Caco-2 (cell line): ENCODE results near the gene APLF. TPM values are rescaled to one million over a fixed set of nuclear protein-coding genes. Genes with fewer than 3 reads are reported as not detected.

Experiments used
- BruUV-seq: library from RNA; stranded (reverse); fragments of 400-500 nt; replicated peaks from 2 replicates; lab custom pipeline; 2021; lab: Mats Ljungman, UMichigan
- CTCF ChIA-PET: fragments of 300-600 bp; sonication (Branson Sonifier 250); formaldehyde crosslinking; loops from one replicate; lab custom pipeline; 2022; ENCODE audit warnings: antibody characterized with exemption; lab: Charles Lee
- POLR2A ChIA-PET: fragments of 300-600 bp; sonication (Branson Sonifier 250); formaldehyde crosslinking; loops from one replicate; lab custom pipeline; 2022; ENCODE audit warnings: antibody characterized with exemption; lab: Charles Lee
- DNase-seq, 2 experiments: peaks; one replicate each; pipeline versions ENCODE4 v3.0.0 to v3.0.0-alpha.2; 2020 to 2022
- H3K27me3 ChIP-seq: replicated peaks from 2 replicates; pipeline ENCODE4 v1.6.0; 2011; ENCODE audit warnings: low read length; ENCODE audit not compliant: control insufficient read depth, insufficient read depth
- H3K36me3 ChIP-seq: 2 replicates; pipeline ENCODE4 v1.5.1; 2011; ENCODE audit warnings: low read length; ENCODE audit not compliant: control insufficient read depth, insufficient read depth
- H3K4me1 ChIP-seq: fragments of 250-450 bp; sonication (Bioruptor Pico); 2 replicates; pipeline ENCODE4 v1.5.1; 2020; ENCODE audit warnings: mild to moderate bottlenecking
- H3K4me3 ChIP-seq: 2 replicates; pipeline ENCODE4 v1.5.1; 2011; ENCODE audit warnings: low read depth, mild to moderate bottlenecking, control low read depth, low read length
- H3K9me3 ChIP-seq: fragments of 250-450 bp; sonication (Bioruptor Pico); 2 replicates; pipeline ENCODE4 v1.5.1; 2020; ENCODE audit warnings: mild to moderate bottlenecking, moderate library complexity
- H3K27ac Mint-ChIP-seq: one replicate; pipeline ENCODE4 v1.8.0; 2022; ENCODE audit warnings: mixed read lengths; ENCODE audit not compliant: unreplicated experiment
- H3K27me3 Mint-ChIP-seq: one replicate; pipeline ENCODE4 v1.8.0; 2022; ENCODE audit warnings: mixed read lengths; ENCODE audit not compliant: insufficient read depth, unreplicated experiment
- H3K36me3 Mint-ChIP-seq: one replicate; pipeline ENCODE4 v1.8.0; 2022; ENCODE audit warnings: mild to moderate bottlenecking, mixed read lengths; ENCODE audit not compliant: insufficient read depth, unreplicated experiment
- H3K4me1 Mint-ChIP-seq: one replicate; pipeline ENCODE4 v1.8.0; 2022; ENCODE audit warnings: low read depth, mixed read lengths; ENCODE audit not compliant: unreplicated experiment
- H3K4me3 Mint-ChIP-seq: one replicate; pipeline ENCODE4 v1.8.0; 2022; ENCODE audit warnings: mild to moderate bottlenecking, moderate library complexity, mixed read lengths; ENCODE audit not compliant: unreplicated experiment
- H3K9me3 Mint-ChIP-seq: one replicate; pipeline ENCODE4 v1.8.0; 2022; ENCODE audit warnings: mixed read lengths; ENCODE audit not compliant: unreplicated experiment
- intact Hi-C: fragments of 100-400 bp; cut with micrococcal nuclease; formaldehyde crosslinking; loops from one replicate; pipeline ENCODE4 v1.10.0; 2022; ENCODE audit not compliant: unreplicated experiment
- total RNA-seq: library from RNA; stranded (reverse); gene quantifications from 2 replicates; pipeline ENCODE4 v1.2.3, GENCODE V29; 2022
- TF ChIP-seq, protein P1 (sequence below), 2 experiments: fragments of 200-600 bp in 1 of 2; IDR thresholded peaks; 1 replicate in 1 of 2; 2 replicates in 1 of 2; pipeline versions ENCODE4 v1.5.1 to v1.8.0; 2011 to 2022; ENCODE audit warnings: antibody characterized with exemption in 1 of 2, control low read depth in 1 of 2, inconsistent platforms in 1 of 2, low read depth in 1 of 2, low read length in 1 of 2, mild to moderate bottlenecking in 1 of 2, moderate library complexity in 1 of 2; ENCODE audit not compliant: insufficient read depth in 1 of 2, severe bottlenecking in 1 of 2, unreplicated experiment in 1 of 2

APLF gene
- total RNA-seq, 1 experiment from 2014 or later = 3.9 TPM

DNA sequence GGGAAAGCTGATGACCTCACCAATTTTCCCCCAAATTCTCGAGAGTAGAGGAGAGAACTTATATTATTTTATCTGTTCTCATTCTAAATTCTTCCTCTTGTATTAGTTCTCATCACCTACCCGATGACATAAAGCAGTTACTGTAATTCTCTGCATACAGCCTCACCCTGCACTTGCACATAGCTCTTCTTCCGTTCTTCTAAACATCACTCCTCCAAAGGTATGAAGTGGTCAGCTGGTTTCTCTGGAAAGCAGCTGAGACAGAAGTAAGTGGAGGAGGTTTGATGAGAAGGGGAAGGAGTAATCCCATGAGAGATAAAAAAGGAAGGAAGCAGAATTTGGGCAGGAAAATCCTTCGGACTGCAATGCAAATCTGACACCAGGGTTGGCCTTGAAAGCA is 39.3 kb upstream of the APLF start:
- H3K4me1 Mint-ChIP-seq = no peaks in the 10 kb centered on the region
- no peak overlapping the region for H3K27ac Mint-ChIP-seq
- TF ChIP-seq, protein P1, sequence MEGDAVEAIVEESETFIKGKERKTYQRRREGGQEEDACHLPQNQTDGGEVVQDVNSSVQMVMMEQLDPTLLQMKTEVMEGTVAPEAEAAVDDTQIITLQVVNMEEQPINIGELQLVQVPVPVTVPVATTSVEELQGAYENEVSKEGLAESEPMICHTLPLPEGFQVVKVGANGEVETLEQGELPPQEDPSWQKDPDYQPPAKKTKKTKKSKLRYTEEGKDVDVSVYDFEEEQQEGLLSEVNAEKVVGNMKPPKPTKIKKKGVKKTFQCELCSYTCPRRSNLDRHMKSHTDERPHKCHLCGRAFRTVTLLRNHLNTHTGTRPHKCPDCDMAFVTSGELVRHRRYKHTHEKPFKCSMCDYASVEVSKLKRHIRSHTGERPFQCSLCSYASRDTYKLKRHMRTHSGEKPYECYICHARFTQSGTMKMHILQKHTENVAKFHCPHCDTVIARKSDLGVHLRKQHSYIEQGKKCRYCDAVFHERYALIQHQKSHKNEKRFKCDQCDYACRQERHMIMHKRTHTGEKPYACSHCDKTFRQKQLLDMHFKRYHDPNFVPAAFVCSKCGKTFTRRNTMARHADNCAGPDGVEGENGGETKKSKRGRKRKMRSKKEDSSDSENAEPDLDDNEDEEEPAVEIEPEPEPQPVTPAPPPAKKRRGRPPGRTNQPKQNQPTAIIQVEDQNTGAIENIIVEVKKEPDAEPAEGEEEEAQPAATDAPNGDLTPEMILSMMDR (IDR thresholded peaks at IDR 0.05; ENCODE audit: insufficient read depth in 1 of 2, low read depth in 1 of 2, low read length in 1 of 2, severe bottlenecking in 1 of 2, unreplicated experiment in 1 of 2) = no peak
- BruUV-seq = no TSS peak
- H3K9me3 ChIP-seq = no peaks in the 10 kb centered on the region
- H3K36me3 Mint-ChIP-seq = no peaks in the 10 kb centered on the region
- no peak overlapping the region for H3K4me3 Mint-ChIP-seq
- no peaks in the 10 kb centered on the region for H3K36me3 ChIP-seq
- H3K4me3 ChIP-seq = no peak overlapping the region
- H3K9me3 Mint-ChIP-seq = no peaks in the 10 kb centered on the region
- intact Hi-C loops = no loop called here
- ChIA-PET CTCF (interaction anchor here (1.1 kb wide), 1 partner anchor 13 kb away, joined by 3 read pairs; no protein-coding TSS in a partner anchor), POLR2A (no interaction called here)
- H3K27me3 ChIP-seq = no peaks in the 10 kb centered on the region
- H3K27me3 Mint-ChIP-seq = no peaks in the 10 kb centered on the region
- H3K4me1 ChIP-seq = no peaks in the 10 kb centered on the region
- DNase-seq = no peak

DNA sequence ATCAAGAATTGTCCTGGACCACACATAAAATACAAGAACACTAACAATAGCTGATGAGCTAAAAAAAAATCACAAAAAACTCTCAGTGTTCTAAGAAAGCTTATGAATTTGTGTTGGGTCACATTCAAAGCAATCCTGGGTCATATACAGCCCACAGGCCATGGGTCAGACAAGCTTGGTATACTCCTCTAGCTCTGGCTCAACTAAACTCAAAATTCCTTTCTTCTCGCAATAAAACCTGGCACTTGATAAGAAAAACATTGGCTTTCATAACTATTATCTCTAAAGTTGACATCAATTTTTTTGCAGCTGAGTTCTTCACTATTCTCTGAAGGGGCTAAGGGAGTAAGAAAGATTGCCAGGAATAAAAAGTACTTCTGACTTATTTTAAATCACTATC is 38.6 kb upstream of the APLF start:
- BruUV-seq = no TSS peak
- H3K9me3 ChIP-seq = no peaks in the 10 kb centered on the region
- Mint-ChIP-seq H3K4me3 (no peak overlapping the region), H3K27ac (no peak overlapping the region), H3K36me3 (no peaks in the 10 kb centered on the region), H3K27me3 (no peaks in the 10 kb centered on the region), H3K4me1 (no peaks in the 10 kb centered on the region), H3K9me3 (no peaks in the 10 kb centered on the region)
- DNase-seq = no peak
- H3K4me1 ChIP-seq = no peaks in the 10 kb centered on the region
- no peaks in the 10 kb centered on the region for H3K27me3 ChIP-seq
- POLR2A ChIA-PET = interaction anchor here (0.6 kb wide), 1 partner anchor 589 kb away, joined by 3 read pairs; no protein-coding TSS in a partner anchor
- TF ChIP-seq, protein P1 (IDR thresholded peaks at IDR 0.05; ENCODE audit: insufficient read depth in 1 of 2, low read depth in 1 of 2, low read length in 1 of 2, severe bottlenecking in 1 of 2, unreplicated experiment in 1 of 2) = no peak
- no peaks in the 10 kb centered on the region for H3K36me3 ChIP-seq
- intact Hi-C loops = no loop called here
- CTCF ChIA-PET = no interaction called here
- no peak overlapping the region for H3K4me3 ChIP-seq

DNA sequence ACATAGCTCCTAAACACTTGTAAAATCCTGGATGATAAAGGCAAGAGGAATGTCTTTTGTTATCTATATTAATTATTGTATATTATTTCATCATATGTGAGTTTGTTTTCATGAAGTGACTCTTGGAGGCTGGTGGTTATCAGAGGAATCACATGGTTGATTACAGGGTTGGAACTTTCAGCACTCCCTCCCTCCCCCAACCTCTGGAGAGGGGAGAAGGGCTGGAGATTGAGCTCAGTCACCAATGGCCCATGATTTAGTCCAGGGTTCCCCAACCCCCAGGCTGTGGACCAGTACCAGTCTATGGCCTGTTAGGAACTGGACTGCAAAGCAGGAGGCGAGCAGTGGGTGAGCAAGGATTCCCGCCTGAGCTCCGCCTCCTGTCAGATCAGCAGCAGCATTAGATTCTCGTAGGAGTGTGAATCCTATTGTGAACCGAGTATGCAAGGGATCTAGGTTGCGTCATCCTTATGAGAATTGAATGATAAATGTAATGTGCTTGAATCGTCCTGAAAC is 38.0 kb upstream of the APLF start:
- no peaks in the 10 kb centered on the region for H3K4me1 ChIP-seq
- Mint-ChIP-seq H3K4me3 (no peak overlapping the region), H3K27me3 (no peaks in the 10 kb centered on the region), H3K9me3 (no peaks in the 10 kb centered on the region), H3K4me1 (no peaks in the 10 kb centered on the region), H3K27ac (no peak overlapping the region), H3K36me3 (no peaks in the 10 kb centered on the region)
- intact Hi-C loops = no loop called here
- no peaks in the 10 kb centered on the region for H3K9me3 ChIP-seq
- H3K36me3 ChIP-seq = no peaks in the 10 kb centered on the region
- CTCF ChIA-PET = no interaction called here
- POLR2A ChIA-PET = no interaction called here
- no peak for DNase-seq
- H3K4me3 ChIP-seq = no peak overlapping the region
- H3K27me3 ChIP-seq = no peaks in the 10 kb centered on the region
- BruUV-seq = no TSS peak
- TF ChIP-seq, protein P1 (IDR thresholded peaks at IDR 0.05; ENCODE audit: insufficient read depth in 1 of 2, low read depth in 1 of 2, low read length in 1 of 2, severe bottlenecking in 1 of 2, unreplicated experiment in 1 of 2) = no peak
